ENCODE data around the gene SLAMF8.

- TF ChIP-seq CTCF (IDR thresholded peaks at IDR 0.05), result no peak
- no peak for TF ChIP-seq POLR2A (IDR thresholded peaks at IDR 0.05)
Observed at GRCh38 chr1:159828581-159829272, 2.1 kb downstream of the SLAMF8 start.

Data from vagina (tissue), 2 donors.